B cell (primary cell): Measurements from ENCODE around the gene CCDC141. TPM values are rescaled to one million over a fixed set of nuclear protein-coding genes. Genes with fewer than 3 reads are reported as not detected.

Experiments
- ATAC-seq: fragments of 200-7000 bp; cut with Tn5 transposase; one replicate; pipeline ENCODE4 v1.10.0; 2021; ENCODE audit warnings: low read depth, mild to moderate bottlenecking, moderate number of reproducible peaks, moderate library complexity
- CTCF ChIA-PET: fragments of 350-600 bp; sonication (Branson Sonifier 250); formaldehyde crosslinking; loops from one replicate; lab custom pipeline; 2021; ENCODE audit warnings: antibody characterized with exemption, inconsistent platforms; lab: Charles Lee
- POLR2A ChIA-PET: fragments of 350-600 bp; sonication (Branson Sonifier 250); formaldehyde crosslinking; loops from one replicate; lab custom pipeline; 2021; ENCODE audit warnings: antibody characterized with exemption; lab: Charles Lee
- DNase-seq: peaks from one replicate; pipeline ENCODE4 v3.0.0; 2013
- H2AFZ ChIP-seq: 2 replicates; pipeline ENCODE4 v1.6.1; 2012; ENCODE audit warnings: mild to moderate bottlenecking, low read depth, low read length; ENCODE audit not compliant: insufficient read depth, poor library complexity, severe bottlenecking
- H3K27ac ChIP-seq, 2 donors: 1 replicate in 1 of 2; 2 replicates in 1 of 2; pipeline ENCODE4 v1.5.1; 2012 to 2013; ENCODE audit warnings: low read length in 2 of 2, mild to moderate bottlenecking in 2 of 2, moderate library complexity in 1 of 2
- H3K27me3 ChIP-seq, 4 experiments: fragments of 200-600 bp in 1 of 4; sonication (generic) in 1 of 4; replicated peaks in 1 of 4; 1 replicate in 2 of 4; 2 replicates in 2 of 4; pipeline versions ENCODE4 v1.6.1 to v1.7.0; 2013 to 2016; ENCODE audit warnings: low read length in 3 of 4, mild to moderate bottlenecking in 2 of 4, mixed read lengths in 1 of 4, moderate library complexity in 1 of 4; ENCODE audit not compliant: insufficient read depth in 4 of 4, control insufficient read depth in 3 of 4; ENCODE audit errors: control extremely low read depth in 1 of 4
- H3K36me3 ChIP-seq, 2 experiments: replicated peaks in 1 of 2; 1 replicate in 1 of 2; 2 replicates in 1 of 2; pipeline versions ENCODE4 v1.6.1 to v1.7.1; 2013; ENCODE audit warnings: low read length in 1 of 2; ENCODE audit not compliant: insufficient read depth in 2 of 2, control insufficient read depth in 1 of 2; ENCODE audit errors: control extremely low read depth in 1 of 2, extremely low read depth in 1 of 2
- H3K4me1 ChIP-seq, 2 donors: fragments of 200-600 bp in 1 of 2; sonication (generic) in 1 of 2; 1 replicate in 1 of 2; 2 replicates in 1 of 2; pipeline versions ENCODE4 v1.5.1 to v1.6.1; 2013 to 2017; ENCODE audit warnings: low read length in 2 of 2; ENCODE audit not compliant: control insufficient read depth in 2 of 2, insufficient read depth in 2 of 2
- H3K4me2 ChIP-seq: replicated peaks from 2 replicates; pipeline ENCODE3; 2012; ENCODE audit warnings: mild to moderate bottlenecking, low read depth, low read length; ENCODE audit not compliant: poor library complexity, severe bottlenecking
- H3K4me3 ChIP-seq, 5 experiments: fragments of 200-600 bp in 1 of 5; sonication (generic) in 1 of 5; 1 replicate in 3 of 5; 2 replicates in 2 of 5; pipeline versions ENCODE4 v1.5.1 to v1.7.0; 2011 to 2016; ENCODE audit warnings: low read length in 4 of 5, mild to moderate bottlenecking in 4 of 5, low read depth in 2 of 5, control low read depth in 1 of 5, moderate library complexity in 1 of 5; ENCODE audit not compliant: insufficient read depth in 1 of 5; ENCODE audit errors: control extremely low read depth in 1 of 5, extremely low read depth in 1 of 5
- H3K79me2 ChIP-seq: fragments of 200-600 bp; sonication (generic); one replicate; pipeline ENCODE4 v1.6.0; 2016; ENCODE audit warnings: low read length; ENCODE audit not compliant: control insufficient read depth, insufficient read depth
- H3K9ac ChIP-seq: fragments of 200-600 bp; sonication (generic); 2 replicates; pipeline ENCODE4 v1.6.1; 2017; ENCODE audit warnings: mild to moderate bottlenecking, low read length, moderate library complexity
- H3K9me3 ChIP-seq, 3 donors: one replicate each; pipeline versions ENCODE4 v1.6.1 to v1.7.1; 2013; ENCODE audit warnings: low read length in 2 of 3; ENCODE audit not compliant: control insufficient read depth in 2 of 3, insufficient read depth in 1 of 3; ENCODE audit errors: control extremely low read depth in 1 of 3
- H4K20me1 ChIP-seq: 2 replicates; pipeline ENCODE4 v1.6.0; 2012; ENCODE audit warnings: mild to moderate bottlenecking, low read length; ENCODE audit not compliant: insufficient read depth, control insufficient read depth, poor library complexity, severe bottlenecking
- H3K27ac Mint-ChIP-seq: one replicate; pipeline ENCODE4 v1.8.0; 2021; ENCODE audit warnings: mixed read lengths
- H3K27me3 Mint-ChIP-seq: one replicate; pipeline ENCODE4 v1.8.0; 2021; ENCODE audit warnings: mixed read lengths
- H3K4me1 Mint-ChIP-seq: one replicate; pipeline ENCODE4 v1.8.0; 2021; ENCODE audit warnings: mixed read lengths
- H3K4me3 Mint-ChIP-seq: one replicate; pipeline ENCODE4 v1.8.0; 2021; ENCODE audit warnings: mixed read lengths
- H3K9me3 Mint-ChIP-seq: one replicate; pipeline ENCODE4 v1.8.0; 2022; ENCODE audit warnings: mixed read lengths; ENCODE audit not compliant: insufficient read depth
- CTCF ChIP-seq: fragments of 200-600 bp; IDR thresholded peaks from one replicate; pipeline ENCODE4 v1.8.0; 2022; ENCODE audit warnings: antibody characterized with exemption, mild to moderate bottlenecking
- EZH2 ChIP-seq: IDR thresholded peaks from 2 replicates; pipeline ENCODE4 v1.6.1; 2012; ENCODE audit warnings: borderline replicate concordance, low read depth, mild to moderate bottlenecking, moderate library complexity, low read length; ENCODE audit not compliant: insufficient read depth, poor library complexity, severe bottlenecking
- WGBS: methylation state at CpG from one replicate; pipeline ENCODE4 v1.1.5; 2013; ENCODE audit warnings: missing lambda C conversion rate; ENCODE audit not compliant: insufficient coverage; 5-methylcytosine and 5-hydroxymethylcytosine counted together
- intact Hi-C: fragments of 100-400 bp; cut with micrococcal nuclease; formaldehyde crosslinking; loops from one replicate; pipeline ENCODE4 v1.10.0; 2022
- polyA plus RNA-seq: library from polyadenylated mRNA; depleted of rRNA; stranded (reverse); fragments of >200 nt; gene quantifications from 2 replicates; pipeline ENCODE4 v1.2.3, GENCODE V29; 2012
- total RNA-seq, 2 donors: library from RNA; stranded (reverse); fragments of 120-200 nt in 1 of 2; gene quantifications; 1 replicate in 1 of 2; 2 replicates in 1 of 2; pipeline versions ENCODE4 v1.2.3 to v1.2.4, GENCODE V29; 2013 to 2022

CCDC141 gene
- total and polyA plus RNA-seq, 2 donors (not counting 1 experiment from before 2014, with no cell fraction given): 2.1 to 47.5 TPM

DNA sequence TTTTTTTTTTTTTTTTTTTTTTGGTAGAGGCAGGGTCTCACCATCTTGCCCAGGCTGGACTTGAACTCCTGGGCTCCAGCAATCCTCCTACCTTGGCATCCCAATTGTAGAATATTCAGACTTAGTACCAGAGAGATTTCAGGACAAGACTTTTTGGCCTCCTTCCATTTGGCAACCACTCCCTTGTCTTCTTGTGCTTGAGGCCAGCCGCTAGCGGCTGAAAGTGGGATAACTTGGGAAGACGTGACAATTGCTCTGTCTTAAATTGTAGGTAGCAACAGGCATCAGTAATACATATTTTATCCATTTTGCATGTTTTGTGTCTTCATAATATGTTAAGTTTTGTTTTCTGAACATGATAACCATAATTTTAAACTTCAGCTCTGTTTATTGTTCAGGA, 189.4 kb downstream of the CCDC141 start:
- Histone ChIP-seq H3K36me3 (peaks cover 5 to 6% of the 10 kb centered on the region in 2 experiments), H3K4me3 (no peak overlapping the region), H3K79me2 (no peaks in the 10 kb centered on the region), H3K4me1 (no peaks in the 10 kb centered on the region), H3K4me2 (no peak overlapping the region), H3K9ac (no peak overlapping the region), H3K27ac (no peak overlapping the region), H4K20me1 (no peaks in the 10 kb centered on the region), H3K27me3 (no peaks in the 10 kb centered on the region), H3K9me3 (no peaks in the 10 kb centered on the region), H2AFZ (no peak overlapping the region)
- no peak overlapping the region for H3K27ac Mint-ChIP-seq
- no peak overlapping the region for H3K4me3 Mint-ChIP-seq
- no peaks in the 10 kb centered on the region for H3K4me1 Mint-ChIP-seq
- no peaks in the 10 kb centered on the region for H3K27me3 Mint-ChIP-seq
- WGBS: no CpG with 5 or more reads among the region's 3 CpGs
- no peaks in the 10 kb centered on the region for H3K9me3 Mint-ChIP-seq
- DNase-seq (no peak), ATAC-seq (no peak)
- ChIA-PET POLR2A (no interaction called here), CTCF (no interaction called here)
- TF ChIP-seq EZH2: no peak
- TF ChIP-seq CTCF: no peak
- intact Hi-C loops: no loop called here

DNA sequence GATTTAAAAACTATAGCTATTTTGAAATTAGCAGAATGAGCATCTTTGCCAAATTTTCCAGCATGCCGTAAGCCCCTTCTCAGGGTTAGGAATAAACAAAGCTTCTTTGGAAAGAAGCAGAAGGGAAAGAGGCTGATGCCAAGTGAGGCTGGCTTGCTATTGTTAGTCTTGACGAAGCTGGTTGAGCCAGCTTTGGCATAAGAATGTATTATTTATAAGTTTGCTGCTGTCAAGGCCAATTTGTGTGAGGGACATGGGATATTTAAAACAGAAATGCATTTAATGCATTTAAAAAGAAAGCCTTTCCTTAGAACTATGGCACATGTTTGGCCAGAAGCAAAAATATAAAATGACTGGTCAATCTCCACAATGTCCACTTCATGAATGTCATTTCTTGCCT, 190.2 kb downstream of the CCDC141 start:
- no peaks in the 10 kb centered on the region for H3K79me2 ChIP-seq
- no peak overlapping the region for H2AFZ ChIP-seq
- H3K27me3 ChIP-seq: no peaks in the 10 kb centered on the region
- WGBS: 100% methylated on average over 2 of the region's 2 CpGs
- no peak overlapping the region for H3K4me3 ChIP-seq
- ChIA-PET CTCF (interaction anchor here (0.8 kb wide), 1 partner anchor 9 kb away, joined by 3 read pairs; no protein-coding TSS in a partner anchor), POLR2A (no interaction called here)
- H3K36me3 ChIP-seq: peaks cover under 1 to 5% of the 10 kb centered on the region in 2 experiments
- H3K4me1 ChIP-seq: no peaks in the 10 kb centered on the region
- intact Hi-C loops: no loop called here
- H4K20me1 ChIP-seq: no peaks in the 10 kb centered on the region
- DNase-seq (no peak), ATAC-seq (no peak)
- Mint-ChIP-seq H3K4me3 (no peak overlapping the region), H3K9me3 (no peaks in the 10 kb centered on the region), H3K4me1 (no peaks in the 10 kb centered on the region), H3K27ac (no peak overlapping the region), H3K27me3 (no peaks in the 10 kb centered on the region)
- no peak overlapping the region for H3K9ac ChIP-seq
- TF ChIP-seq EZH2: no peak
- TF ChIP-seq CTCF: no peak
- H3K27ac ChIP-seq: no peak overlapping the region
- H3K9me3 ChIP-seq: no peaks in the 10 kb centered on the region
- H3K4me2 ChIP-seq: no peak overlapping the region
